Effector memory CD4-positive, alpha-beta T cell (primary cell): ENCODE results near the gene NOTCH2.

ENCODE experiments used
- DNase-seq, 3 donors: peaks; one replicate each; pipeline ENCODE4 v3.0.0-alpha.2; 2020
- H3K27ac ChIP-seq: 2 replicates; pipeline ENCODE4 v1.7.0; 2013; ENCODE audit warnings: mild to moderate bottlenecking, low read length, moderate library complexity; ENCODE audit not compliant: insufficient read depth, poor library complexity, severe bottlenecking
- H3K27me3 ChIP-seq: replicated peaks from 2 replicates; pipeline ENCODE4 v1.7.0; 2013; ENCODE audit warnings: mild to moderate bottlenecking, low read length; ENCODE audit not compliant: insufficient read depth, control insufficient read depth, poor library complexity, severe bottlenecking
- H3K36me3 ChIP-seq: 2 replicates; pipeline ENCODE4 v1.7.0; 2013; ENCODE audit warnings: mild to moderate bottlenecking, low read length, moderate library complexity; ENCODE audit not compliant: control insufficient read depth, insufficient read depth
- H3K4me1 ChIP-seq: 2 replicates; pipeline ENCODE4 v1.7.0; 2013; ENCODE audit warnings: low read length, mild to moderate bottlenecking; ENCODE audit not compliant: control insufficient read depth, insufficient read depth, poor library complexity, severe bottlenecking
- H3K4me3 ChIP-seq: 2 replicates; pipeline ENCODE4 v1.7.0; 2013; ENCODE audit warnings: low read length, low read depth, mild to moderate bottlenecking; ENCODE audit not compliant: insufficient read depth, poor library complexity, severe bottlenecking
- H3K9me3 ChIP-seq: 2 replicates; pipeline ENCODE4 v1.7.0; 2013; ENCODE audit warnings: mild to moderate bottlenecking, low read length, moderate library complexity; ENCODE audit not compliant: control insufficient read depth

Gene NOTCH2

DNA sequence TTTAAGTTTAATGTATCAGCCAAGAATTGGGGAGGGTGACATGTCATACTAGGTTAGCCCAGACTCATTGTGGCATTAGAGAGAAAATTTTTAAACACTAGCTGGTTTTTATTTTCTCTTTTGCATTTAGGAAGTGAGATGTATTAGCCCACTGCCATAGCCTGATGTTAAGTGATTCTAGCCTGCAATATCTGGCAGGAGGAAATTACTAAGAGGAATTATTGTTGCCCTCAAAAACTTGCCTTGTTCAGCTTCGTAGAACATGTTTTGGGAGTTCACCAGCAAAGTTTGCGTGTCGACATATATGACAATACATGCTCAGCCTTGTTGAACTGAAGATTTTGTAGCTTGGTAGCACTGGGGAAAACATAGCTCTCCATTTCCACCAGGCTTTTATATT, 185.6 kb downstream of the NOTCH2 start:
- H3K4me1 ChIP-seq: no peaks in the 10 kb centered on the region
- H3K27ac ChIP-seq: no peak overlapping the region
- no peak overlapping the region for H3K4me3 ChIP-seq
- no peaks in the 10 kb centered on the region for H3K27me3 ChIP-seq
- H3K36me3 ChIP-seq: no peaks in the 10 kb centered on the region
- H3K9me3 ChIP-seq: no peaks in the 10 kb centered on the region
- no peak for DNase-seq

GRCh38 chr1:119882132-119883049, 187.1 kb downstream of the NOTCH2 start:
- no peak for DNase-seq
- no peaks in the 10 kb centered on the region for H3K4me1 ChIP-seq
- no peaks in the 10 kb centered on the region for H3K36me3 ChIP-seq
- H3K27me3 ChIP-seq: no peaks in the 10 kb centered on the region
- no peak overlapping the region for H3K4me3 ChIP-seq
- H3K9me3 ChIP-seq: no peaks in the 10 kb centered on the region
- H3K27ac ChIP-seq: no peak overlapping the region

DNA sequence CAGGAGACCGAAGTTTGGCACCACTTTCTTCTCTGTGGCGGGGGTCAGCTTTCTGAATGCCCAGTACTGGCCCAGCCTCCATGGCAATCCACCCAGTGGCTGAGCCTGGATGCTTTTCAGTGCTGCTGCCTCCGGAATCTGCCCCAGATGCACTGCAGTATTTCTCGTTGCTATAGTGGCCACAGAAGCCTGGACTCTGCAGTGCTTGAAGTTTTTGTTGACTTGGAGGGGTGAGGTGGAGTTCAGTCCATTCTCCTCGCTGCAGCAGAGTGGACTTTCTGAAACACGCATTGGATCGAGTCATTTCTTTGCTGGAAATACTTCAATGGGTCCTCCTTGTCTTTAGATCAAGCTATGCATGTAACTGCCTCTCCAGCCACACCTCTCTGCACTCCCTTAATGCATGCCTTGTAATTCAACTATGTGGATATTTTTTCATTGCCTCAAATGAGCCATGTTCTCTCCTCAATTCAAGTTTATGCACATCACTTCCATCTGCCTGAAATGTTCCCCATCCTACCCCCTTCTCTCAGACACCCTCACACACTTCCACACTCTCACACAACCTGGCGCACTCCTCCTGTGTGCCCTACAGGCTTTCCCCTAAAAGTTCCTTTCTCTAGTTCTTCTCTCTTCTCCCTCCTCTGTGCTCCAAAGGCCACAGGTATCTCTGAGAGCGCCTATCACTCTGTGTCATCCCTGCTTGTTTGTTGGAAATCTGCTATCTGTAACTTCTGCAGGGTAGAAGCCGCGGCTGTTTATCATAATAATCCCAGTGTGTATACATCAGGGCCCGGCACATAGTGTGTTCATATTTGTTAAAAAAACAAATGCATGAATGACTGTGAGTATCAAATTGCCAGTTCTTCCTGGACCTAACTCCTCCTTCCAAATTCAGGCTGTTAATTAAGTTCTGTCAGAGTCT, 189.7 kb downstream of the NOTCH2 start:
- no peak overlapping the region for H3K4me3 ChIP-seq
- no peaks in the 10 kb centered on the region for H3K36me3 ChIP-seq
- H3K27me3 ChIP-seq: no peaks in the 10 kb centered on the region
- no peaks in the 10 kb centered on the region for H3K4me1 ChIP-seq
- DNase-seq: no peak
- no peak overlapping the region for H3K27ac ChIP-seq
- H3K9me3 ChIP-seq: no peaks in the 10 kb centered on the region

DNA sequence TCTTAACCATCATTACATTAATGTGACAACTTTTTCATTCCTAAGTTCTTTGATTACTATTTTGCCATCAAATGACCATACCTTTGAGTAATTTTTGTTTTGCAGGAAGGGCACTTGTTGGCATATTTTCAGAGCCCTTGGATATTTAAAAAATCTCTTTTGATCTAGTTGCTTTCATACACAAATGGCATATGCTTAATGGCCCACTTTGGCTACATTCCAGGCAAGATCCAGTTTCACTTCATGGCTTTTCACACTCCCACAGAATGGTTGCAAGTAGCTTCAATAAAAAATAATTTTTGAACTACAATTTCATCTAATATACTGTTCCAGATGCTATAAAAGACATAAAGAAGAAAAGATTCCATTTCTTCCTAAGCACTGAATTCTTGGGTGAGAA, 191.3 kb downstream of the NOTCH2 start:
- Histone ChIP-seq H3K27ac (no peak overlapping the region), H3K27me3 (no peaks in the 10 kb centered on the region), H3K9me3 (no peaks in the 10 kb centered on the region), H3K4me1 (no peaks in the 10 kb centered on the region), H3K36me3 (no peaks in the 10 kb centered on the region), H3K4me3 (no peak overlapping the region)
- DNase-seq: no peak

- Histone ChIP-seq H3K27ac (no peak overlapping the region), H3K9me3 (no peaks in the 10 kb centered on the region), H3K36me3 (no peaks in the 10 kb centered on the region), H3K4me3 (no peak overlapping the region), H3K4me1 (no peaks in the 10 kb centered on the region), H3K27me3 (no peaks in the 10 kb centered on the region)
- no peak for DNase-seq
These were observed 195.3 kb downstream of the NOTCH2 start for GRCh38 chr1:119874186-119874585.

DNA sequence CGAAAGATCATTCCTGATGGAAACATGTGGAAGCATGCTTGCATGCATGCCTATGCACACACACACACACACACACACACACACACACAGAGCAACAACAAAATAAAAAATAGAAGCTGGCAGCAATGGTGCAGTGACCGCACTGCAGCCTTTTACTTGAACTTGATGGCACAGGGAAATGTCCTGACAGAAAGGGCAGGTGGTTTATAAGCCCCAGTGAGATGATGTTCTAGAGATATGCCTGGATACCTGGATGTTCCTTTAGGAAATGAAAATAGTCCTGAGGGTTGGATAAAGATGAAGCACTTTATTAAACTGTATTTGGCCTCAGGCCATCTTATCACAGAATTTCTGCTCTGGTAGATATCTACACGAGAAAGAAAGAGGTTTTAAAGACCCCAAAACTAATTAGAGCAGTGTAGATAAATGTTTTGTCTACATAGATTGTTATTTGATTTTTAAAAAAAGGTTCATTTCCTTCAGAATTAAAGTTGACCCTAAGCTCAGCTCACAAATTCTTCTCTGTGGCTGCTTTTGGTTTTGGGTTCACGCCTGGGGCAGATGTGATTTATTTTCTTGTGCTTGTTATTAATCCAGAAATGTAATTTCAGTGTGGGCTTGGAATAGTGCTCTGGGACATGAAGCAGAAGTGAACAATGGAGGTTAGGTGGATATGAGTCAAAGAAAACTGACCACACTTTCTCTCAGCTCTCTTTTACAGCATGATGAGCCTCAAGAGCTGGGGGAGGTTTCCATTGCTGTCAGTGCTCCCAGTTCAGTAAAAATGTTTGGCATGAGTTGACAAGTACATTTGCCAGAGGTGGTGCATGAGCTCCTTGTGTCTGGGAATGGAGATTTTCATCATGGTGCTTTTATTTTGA, 196.1 kb downstream of the NOTCH2 start:
- H3K4me1 ChIP-seq: no peaks in the 10 kb centered on the region
- H3K9me3 ChIP-seq: no peaks in the 10 kb centered on the region
- DNase-seq: no peak
- no peak overlapping the region for H3K27ac ChIP-seq
- no peaks in the 10 kb centered on the region for H3K27me3 ChIP-seq
- H3K36me3 ChIP-seq: no peaks in the 10 kb centered on the region
- no peak overlapping the region for H3K4me3 ChIP-seq

- no peaks in the 10 kb centered on the region for H3K4me1 ChIP-seq
- no peaks in the 10 kb centered on the region for H3K36me3 ChIP-seq
- H3K27ac ChIP-seq: no peak overlapping the region
- no peak for DNase-seq
- no peaks in the 10 kb centered on the region for H3K27me3 ChIP-seq
- no peak overlapping the region for H3K4me3 ChIP-seq
- H3K9me3 ChIP-seq: no peaks in the 10 kb centered on the region
These were observed 197.6 kb downstream of the NOTCH2 start for GRCh38 chr1:119871881-119872280.

GRCh38 chr1:119870917-119871596, 198.4 kb downstream of the NOTCH2 start:
- H3K27me3 ChIP-seq: no peaks in the 10 kb centered on the region
- H3K27ac ChIP-seq: no peak overlapping the region
- H3K4me1 ChIP-seq: no peaks in the 10 kb centered on the region
- no peaks in the 10 kb centered on the region for H3K9me3 ChIP-seq
- H3K4me3 ChIP-seq: no peak overlapping the region
- no peaks in the 10 kb centered on the region for H3K36me3 ChIP-seq
- peak in 1 of 3 donors; percentile 23 for DNase-seq

- no peaks in the 10 kb centered on the region for H3K36me3 ChIP-seq
These were observed 199.5 kb downstream of the NOTCH2 start for GRCh38 chr1:119869995-119870394.

More at GRCh38 chr1:119869995-119870394, 199.5 kb downstream of the NOTCH2 start:
- H3K9me3 ChIP-seq: no peaks in the 10 kb centered on the region
- H3K27ac ChIP-seq: no peak overlapping the region
- H3K4me1 ChIP-seq: no peaks in the 10 kb centered on the region
- H3K27me3 ChIP-seq: no peaks in the 10 kb centered on the region
- no peak overlapping the region for H3K4me3 ChIP-seq
- DNase-seq: no peak
